K562 (cell line): Measurements from ENCODE around the gene IL12RB1. TPM values are rescaled to one million over a fixed set of nuclear protein-coding genes. Genes with fewer than 3 reads are reported as not detected.

Experiments used
- EGR1 ChIP-seq: fragments of 450-650 bp; conservative IDR thresholded peaks from 2 replicates; pipeline ENCODE4 v1.6.1; 2017; ENCODE audit warnings: mild to moderate bottlenecking
- FOXM1 ChIP-seq, 2 experiments: fragments of 450-650 bp in 1 of 2; sonication (generic) in 1 of 2; formaldehyde crosslinking in 1 of 2; IDR thresholded peaks; 2 replicates each; pipeline versions ENCODE4 v1.6.1 to v1.9.0; 2017 to 2022; ENCODE audit warnings: low read depth in 2 of 2, mild to moderate bottlenecking in 2 of 2, missing genetic modification reagents in 1 of 2, moderate library complexity in 1 of 2
- RBBP5 ChIP-seq: fragments of 200-600 bp; sonication (generic); IDR thresholded peaks from 2 replicates; pipeline ENCODE4 v1.6.1; 2012; ENCODE audit warnings: borderline replicate concordance, mild to moderate bottlenecking, low read length, control low read depth, inconsistent platforms; ENCODE audit not compliant: insufficient read depth, poor library complexity, severe bottlenecking
- SIN3A ChIP-seq, 2 experiments: fragments of 150-350 bp in 1 of 2; IDR thresholded peaks; 2 replicates each; pipeline ENCODE4 v1.6.1; 2011 to 2016; ENCODE audit warnings: borderline replicate concordance in 2 of 2, low read depth in 2 of 2, low read length in 2 of 2, mild to moderate bottlenecking in 2 of 2, moderate library complexity in 2 of 2; ENCODE audit not compliant: control insufficient read depth in 1 of 2
- TAF15 ChIP-seq: fragments of 200-400 bp; formaldehyde crosslinking; IDR thresholded peaks from 2 replicates; pipeline ENCODE4 v1.6.1; 2017; ENCODE audit warnings: mild to moderate bottlenecking, low read depth, low read length, moderate library complexity
- WHSC1 ChIP-seq: IDR thresholded peaks from one replicate; pipeline ENCODE4 v1.6.1; 2012; ENCODE audit warnings: low read length, control low read depth, inconsistent platforms
- ZNF274 ChIP-seq: IDR thresholded peaks from 2 replicates; pipeline ENCODE4 v1.6.1; 2011; ENCODE audit warnings: low read depth, mild to moderate bottlenecking, low read length, moderate library complexity, borderline replicate concordance
- polyA plus RNA-seq, 8 experiments: library from polyadenylated mRNA; depleted of rRNA in 4 of 8; stranded (reverse) in 5 of 8; unstranded in 3 of 8; fragments of >200 nt; fragmentation: Nextera tagmentation in 2 of 8; fragmentation: Illumina TruSeq in 1 of 8; extraction: Ambion mirVana in 2 of 8; extraction: Trizol in 1 of 8; gene quantifications; 2 replicates each; pipeline versions ENCODE4 v1.2.1 to v1.2.3, GENCODE V29; 2011 to 2014; ENCODE audit warnings: inconsistent platforms in 1 of 8, missing spikeins in 1 of 8
- total RNA-seq, 7 experiments: library from RNA; depleted of rRNA in 6 of 7; stranded (reverse); fragments of >200 nt in 6 of 7; fragmentation: Illumina TruSeq in 2 of 7; extraction: Trizol in 2 of 7; gene quantifications; 2 replicates each; pipeline versions ENCODE4 v1.2.1 to v1.2.3, GENCODE V29; 2011 to 2021; ENCODE audit warnings: low replicate concordance in 1 of 7
- TF ChIP-seq, protein P1 (sequence below): fragments of 450-650 bp; IDR thresholded peaks from one replicate; pipeline ENCODE4 v1.6.1; 2018; ENCODE audit warnings: mild to moderate bottlenecking, moderate library complexity; ENCODE audit not compliant: partially characterized antibody
- TF ChIP-seq, protein P2 (sequence below): sonication (generic); formaldehyde crosslinking; IDR thresholded peaks from 2 replicates; pipeline ENCODE4 v1.8.0; 2022; ENCODE audit warnings: mild to moderate bottlenecking, missing genetic modification reagents
- TF ChIP-seq, protein P3 (sequence below): fragments of 450-650 bp; IDR thresholded peaks from 2 replicates; pipeline ENCODE4 v1.6.1; 2018; ENCODE audit not compliant: partially characterized antibody
- TF ChIP-seq, protein P4 (sequence below): fragments of 450-650 bp; formaldehyde crosslinking; IDR thresholded peaks from 2 replicates; pipeline ENCODE4 v1.4.0; 2022; ENCODE audit warnings: mild to moderate bottlenecking, moderate library complexity
- TF ChIP-seq, protein P5 (sequence below): sonication (generic); formaldehyde crosslinking; IDR thresholded peaks from 2 replicates; pipeline ENCODE4 v1.8.1; 2023; ENCODE audit warnings: missing genetic modification reagents, mild to moderate bottlenecking, borderline replicate concordance

Gene IL12RB1
- total and polyA plus RNA-seq, 9 of the 15 experiments (the other 6 are each of a cell fraction or from before 2014, with no cell fraction given) = 0.04 to 0.07 (median 0.06) TPM; not detected in 5

DNA sequence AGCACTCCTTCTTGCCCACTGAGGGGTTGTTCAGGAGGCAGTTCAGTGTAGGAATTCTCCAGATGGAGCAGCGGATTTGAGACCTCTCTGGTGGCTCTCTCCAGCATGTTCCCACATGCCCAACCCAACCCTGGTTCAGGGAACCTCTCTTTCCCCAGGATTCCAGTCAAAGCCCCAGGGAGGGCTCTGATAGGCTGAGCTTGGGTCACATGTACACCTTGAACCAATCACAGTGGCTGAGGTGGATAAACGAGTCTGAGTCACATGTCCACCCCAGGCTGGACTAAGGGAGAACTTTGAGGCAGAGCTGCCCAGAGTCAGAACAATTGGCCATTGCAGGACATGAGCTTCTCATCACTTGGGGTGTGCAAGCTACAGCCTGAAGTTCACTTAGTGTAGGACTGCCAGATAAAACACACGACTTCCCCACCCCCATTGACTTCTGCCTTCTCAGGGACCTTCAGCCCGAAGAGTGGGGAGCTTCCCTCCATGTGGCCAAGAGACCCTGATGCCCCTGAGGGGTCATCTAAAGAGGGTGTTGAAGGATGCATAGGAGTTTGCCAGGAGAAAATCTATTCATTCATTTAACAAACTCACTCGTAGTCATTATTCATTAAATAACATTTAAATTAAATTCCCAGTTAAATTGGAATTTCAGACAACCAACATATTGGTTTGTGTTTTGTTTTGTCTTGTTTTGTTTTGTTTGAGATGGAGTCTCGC lies 6.9 kb upstream of the IL12RB1 start (continued):
- TF ChIP-seq, protein P1, sequence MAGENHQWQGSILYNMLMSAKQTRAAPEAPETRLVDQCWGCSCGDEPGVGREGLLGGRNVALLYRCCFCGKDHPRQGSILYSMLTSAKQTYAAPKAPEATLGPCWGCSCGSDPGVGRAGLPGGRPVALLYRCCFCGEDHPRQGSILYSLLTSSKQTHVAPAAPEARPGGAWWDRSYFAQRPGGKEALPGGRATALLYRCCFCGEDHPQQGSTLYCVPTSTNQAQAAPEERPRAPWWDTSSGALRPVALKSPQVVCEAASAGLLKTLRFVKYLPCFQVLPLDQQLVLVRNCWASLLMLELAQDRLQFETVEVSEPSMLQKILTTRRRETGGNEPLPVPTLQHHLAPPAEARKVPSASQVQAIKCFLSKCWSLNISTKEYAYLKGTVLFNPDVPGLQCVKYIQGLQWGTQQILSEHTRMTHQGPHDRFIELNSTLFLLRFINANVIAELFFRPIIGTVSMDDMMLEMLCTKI = no peak
- TF ChIP-seq WHSC1 (no peak), RBBP5 (no peak), EGR1 (no peak), FOXM1 (IDR thresholded peaks at IDR 0.05; ENCODE audit: low read depth) (no peak), FOXM1 (CRISPR knock-in tag; IDR thresholded peaks at IDR 0.05; ENCODE audit: low read depth) (no peak), TAF15 (no peak), SIN3A (IDR thresholded peaks at IDR 0.05; ENCODE audit: borderline replicate concordance in 2 of 2, control insufficient read depth in 1 of 2, low read depth in 2 of 2, low read length in 2 of 2) (no peak), ZNF274 (no peak)
- TF ChIP-seq, protein P2, sequence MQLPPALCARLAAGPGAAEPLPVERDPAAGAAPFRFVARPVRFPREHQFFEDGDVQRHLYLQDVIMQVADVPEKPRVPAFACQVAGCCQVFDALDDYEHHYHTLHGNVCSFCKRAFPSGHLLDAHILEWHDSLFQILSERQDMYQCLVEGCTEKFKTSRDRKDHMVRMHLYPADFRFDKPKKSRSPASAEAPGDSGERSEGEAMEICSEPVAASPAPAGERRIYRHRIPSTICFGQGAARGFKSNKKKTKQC (CRISPR knock-in tag) = no peak
- TF ChIP-seq, protein P3, sequence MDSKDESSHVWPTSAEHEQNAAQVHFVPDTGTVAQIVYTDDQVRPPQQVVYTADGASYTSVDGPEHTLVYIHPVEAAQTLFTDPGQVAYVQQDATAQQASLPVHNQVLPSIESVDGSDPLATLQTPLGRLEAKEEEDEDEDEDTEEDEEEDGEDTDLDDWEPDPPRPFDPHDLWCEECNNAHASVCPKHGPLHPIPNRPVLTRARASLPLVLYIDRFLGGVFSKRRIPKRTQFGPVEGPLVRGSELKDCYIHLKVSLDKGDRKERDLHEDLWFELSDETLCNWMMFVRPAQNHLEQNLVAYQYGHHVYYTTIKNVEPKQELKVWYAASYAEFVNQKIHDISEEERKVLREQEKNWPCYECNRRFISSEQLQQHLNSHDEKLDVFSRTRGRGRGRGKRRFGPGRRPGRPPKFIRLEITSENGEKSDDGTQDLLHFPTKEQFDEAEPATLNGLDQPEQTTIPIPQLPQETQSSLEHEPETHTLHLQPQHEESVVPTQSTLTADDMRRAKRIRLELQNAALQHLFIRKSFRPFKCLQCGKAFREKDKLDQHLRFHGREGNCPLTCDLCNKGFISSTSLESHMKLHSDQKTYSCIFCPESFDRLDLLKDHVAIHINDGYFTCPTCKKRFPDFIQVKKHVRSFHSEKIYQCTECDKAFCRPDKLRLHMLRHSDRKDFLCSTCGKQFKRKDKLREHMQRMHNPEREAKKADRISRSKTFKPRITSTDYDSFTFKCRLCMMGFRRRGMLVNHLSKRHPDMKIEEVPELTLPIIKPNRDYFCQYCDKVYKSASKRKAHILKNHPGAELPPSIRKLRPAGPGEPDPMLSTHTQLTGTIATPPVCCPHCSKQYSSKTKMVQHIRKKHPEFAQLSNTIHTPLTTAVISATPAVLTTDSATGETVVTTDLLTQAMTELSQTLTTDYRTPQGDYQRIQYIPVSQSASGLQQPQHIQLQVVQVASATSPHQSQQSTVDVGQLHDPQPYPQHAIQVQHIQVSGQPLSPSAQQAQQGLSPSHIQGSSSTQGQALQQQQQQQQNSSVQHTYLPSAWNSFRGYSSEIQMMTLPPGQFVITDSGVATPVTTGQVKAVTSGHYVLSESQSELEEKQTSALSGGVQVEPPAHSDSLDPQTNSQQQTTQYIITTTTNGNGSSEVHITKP = no peak
- TF ChIP-seq, protein P4, sequence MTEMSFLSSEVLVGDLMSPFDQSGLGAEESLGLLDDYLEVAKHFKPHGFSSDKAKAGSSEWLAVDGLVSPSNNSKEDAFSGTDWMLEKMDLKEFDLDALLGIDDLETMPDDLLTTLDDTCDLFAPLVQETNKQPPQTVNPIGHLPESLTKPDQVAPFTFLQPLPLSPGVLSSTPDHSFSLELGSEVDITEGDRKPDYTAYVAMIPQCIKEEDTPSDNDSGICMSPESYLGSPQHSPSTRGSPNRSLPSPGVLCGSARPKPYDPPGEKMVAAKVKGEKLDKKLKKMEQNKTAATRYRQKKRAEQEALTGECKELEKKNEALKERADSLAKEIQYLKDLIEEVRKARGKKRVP (CRISPR knock-in tag) = no peak
- TF ChIP-seq, protein P5, sequence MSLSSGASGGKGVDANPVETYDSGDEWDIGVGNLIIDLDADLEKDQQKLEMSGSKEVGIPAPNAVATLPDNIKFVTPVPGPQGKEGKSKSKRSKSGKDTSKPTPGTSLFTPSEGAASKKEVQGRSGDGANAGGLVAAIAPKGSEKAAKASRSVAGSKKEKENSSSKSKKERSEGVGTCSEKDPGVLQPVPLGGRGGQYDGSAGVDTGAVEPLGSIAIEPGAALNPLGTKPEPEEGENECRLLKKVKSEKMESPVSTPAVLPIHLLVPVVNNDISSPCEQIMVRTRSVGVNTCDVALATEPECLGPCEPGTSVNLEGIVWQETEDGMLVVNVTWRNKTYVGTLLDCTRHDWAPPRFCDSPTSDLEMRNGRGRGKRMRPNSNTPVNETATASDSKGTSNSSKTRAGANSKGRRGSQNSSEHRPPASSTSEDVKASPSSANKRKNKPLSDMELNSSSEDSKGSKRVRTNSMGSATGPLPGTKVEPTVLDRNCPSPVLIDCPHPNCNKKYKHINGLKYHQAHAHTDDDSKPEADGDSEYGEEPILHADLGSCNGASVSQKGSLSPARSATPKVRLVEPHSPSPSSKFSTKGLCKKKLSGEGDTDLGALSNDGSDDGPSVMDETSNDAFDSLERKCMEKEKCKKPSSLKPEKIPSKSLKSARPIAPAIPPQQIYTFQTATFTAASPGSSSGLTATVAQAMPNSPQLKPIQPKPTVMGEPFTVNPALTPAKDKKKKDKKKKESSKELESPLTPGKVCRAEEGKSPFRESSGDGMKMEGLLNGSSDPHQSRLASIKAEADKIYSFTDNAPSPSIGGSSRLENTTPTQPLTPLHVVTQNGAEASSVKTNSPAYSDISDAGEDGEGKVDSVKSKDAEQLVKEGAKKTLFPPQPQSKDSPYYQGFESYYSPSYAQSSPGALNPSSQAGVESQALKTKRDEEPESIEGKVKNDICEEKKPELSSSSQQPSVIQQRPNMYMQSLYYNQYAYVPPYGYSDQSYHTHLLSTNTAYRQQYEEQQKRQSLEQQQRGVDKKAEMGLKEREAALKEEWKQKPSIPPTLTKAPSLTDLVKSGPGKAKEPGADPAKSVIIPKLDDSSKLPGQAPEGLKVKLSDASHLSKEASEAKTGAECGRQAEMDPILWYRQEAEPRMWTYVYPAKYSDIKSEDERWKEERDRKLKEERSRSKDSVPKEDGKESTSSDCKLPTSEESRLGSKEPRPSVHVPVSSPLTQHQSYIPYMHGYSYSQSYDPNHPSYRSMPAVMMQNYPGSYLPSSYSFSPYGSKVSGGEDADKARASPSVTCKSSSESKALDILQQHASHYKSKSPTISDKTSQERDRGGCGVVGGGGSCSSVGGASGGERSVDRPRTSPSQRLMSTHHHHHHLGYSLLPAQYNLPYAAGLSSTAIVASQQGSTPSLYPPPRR (CRISPR knock-in tag) = no peak
